Esophagus squamous epithelium (tissue), 4 donors: Measurements from ENCODE around the gene RTN4R.

Experiments
- CTCF ChIP-seq, 6 experiments: fragments of 450-650 bp in 4 of 6; fragments of 200-600 bp in 2 of 6; sonication (generic) in 2 of 6; IDR thresholded peaks; one replicate each; pipeline ENCODE4 v1.5.1; 2016 to 2019; ENCODE audit warnings: antibody characterized with exemption in 6 of 6, mild to moderate bottlenecking in 4 of 6, moderate library complexity in 4 of 6
- POLR2A ChIP-seq, 4 donors: fragments of 450-650 bp; IDR thresholded peaks; one replicate each; pipeline ENCODE4 v1.6.1; 2017; ENCODE audit warnings: antibody characterized with exemption in 4 of 4, mild to moderate bottlenecking in 4 of 4, moderate library complexity in 3 of 4

- TF ChIP-seq POLR2A (IDR thresholded peaks at IDR 0.05), result no peak
- no peak for TF ChIP-seq CTCF (IDR thresholded peaks at IDR 0.05)
These were observed 47.5 kb upstream of the RTN4R start for GRCh38 chr22:20315337-20316216.
